A549 treated with CpdA at 1 μM for 4 hours (cell line): ENCODE results near the gene IRAK1. TPM values are rescaled to one million over a fixed set of nuclear protein-coding genes. Genes with fewer than 3 reads are reported as not detected.

Experiments
- total RNA-seq: library from RNA; stranded (reverse); fragments of 200-300 nt; extraction: Qiagen RNA extraction; gene quantifications from 5 replicates; pipeline ENCODE4 v1.2.3, GENCODE V29; 2022; ENCODE audit warnings: low read depth

Gene IRAK1
- 185 to 227 TPM (median 213 TPM) in 5 replicates for total RNA-seq

DNA sequence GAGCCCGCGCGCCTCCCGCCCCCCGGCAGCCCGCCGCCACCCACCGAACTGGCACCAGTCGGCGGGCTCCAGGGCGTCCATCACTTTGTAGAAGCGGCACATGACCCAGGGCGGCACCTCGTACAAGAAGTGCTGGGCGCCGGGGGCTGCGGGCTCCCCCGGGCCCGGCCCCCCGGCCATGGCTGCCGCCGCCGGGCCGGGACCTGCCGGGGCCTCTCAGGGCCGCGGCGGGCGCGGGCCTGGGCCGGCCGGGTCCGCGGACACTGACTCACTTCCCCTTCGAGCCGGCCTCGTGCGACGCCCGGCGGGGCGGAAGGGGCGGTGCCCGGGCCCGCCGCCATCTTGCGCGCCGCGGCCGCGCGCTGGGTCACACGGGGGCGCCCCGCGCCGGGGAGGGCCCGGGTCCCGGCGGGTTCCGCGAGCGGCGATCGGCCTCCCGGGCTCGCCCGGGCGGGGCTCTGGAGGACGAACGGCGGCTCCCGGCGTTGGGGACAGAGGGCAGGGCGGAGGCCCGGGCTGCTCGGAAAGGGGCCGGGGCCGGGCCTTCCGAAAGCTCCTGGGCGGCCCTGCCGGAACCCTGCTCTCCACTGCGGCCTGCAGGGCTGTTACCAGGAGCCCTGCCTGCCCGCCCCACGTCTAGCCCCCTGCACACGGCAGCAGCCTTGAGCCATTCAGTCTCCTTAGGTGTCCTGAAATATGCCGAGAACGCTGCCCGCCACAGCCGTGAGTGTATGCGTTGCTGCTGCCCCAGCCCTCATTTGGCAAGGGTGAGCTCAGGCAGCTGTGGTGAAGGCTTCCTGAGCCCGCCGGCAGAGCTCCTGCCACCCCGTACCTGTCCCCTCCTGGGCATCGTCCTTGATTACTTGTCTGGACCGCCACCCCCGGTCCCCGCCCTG, at the start of gene IRAK1:
Gene IRAK1 (minus strand): TSS at position 270 of the 896 bp plus-strand sequence. CDS start 90 bp downstream, at position 180.

GRCh38 chrX:153972368-153973126, 47.2 kb downstream of the IRAK1 start, which contains the start of gene TMEM187:
TMEM187 (plus strand) TSS chrX:153972754; CDS start chrX:153982063, 9,309 bp downstream.

GRCh38 chrX:153971450-153972367, 48.0 kb downstream of the IRAK1 start, which contains the start of gene HCFC1:
HCFC1 (minus strand) TSS chrX:153971818; CDS start chrX:153970840, 978 bp downstream.

Other genes starting within 250 kb of the IRAK1 start
- 0.07 to 0.10 TPM in 2 of 5 replicates, not detected in the others for gene SRPK3, start 238.9 kb downstream of the IRAK1 start, total RNA-seq
- 57.5 to 63.5 TPM (median 61.5 TPM) in 5 replicates for gene IDH3G, start 225.5 kb downstream of the IRAK1 start, total RNA-seq
- 364 to 443 TPM (median 420 TPM) in 5 replicates for gene SSR4, start 225.2 kb downstream of the IRAK1 start, total RNA-seq
- gene PDZD4, start 189.4 kb downstream of the IRAK1 start, total RNA-seq = 2.7 to 3.5 TPM (median 3.0 TPM) in 5 replicates
- gene L1CAM, start 133.7 kb downstream of the IRAK1 start, total RNA-seq = 19.6 to 26.8 TPM (median 21.1 TPM) in 5 replicates
- gene AVPR2, start 115.2 kb downstream of the IRAK1 start, total RNA-seq = 0.07 to 0.12 TPM in 2 of 5 replicates, not detected in the others
- gene ARHGAP4, start 93.6 kb downstream of the IRAK1 start, total RNA-seq = 0.75 to 2.2 TPM (median 1.6 TPM) in 5 replicates
- 208 to 230 TPM (median 214 TPM) in 5 replicates for gene NAA10, start 84.9 kb downstream of the IRAK1 start, total RNA-seq
- gene RENBP, start 75.3 kb downstream of the IRAK1 start, total RNA-seq = 0.11 to 0.24 TPM (median 0.14 TPM) in 5 replicates
- gene HCFC1, start 48.1 kb downstream of the IRAK1 start, total RNA-seq = 36.3 to 45.1 TPM (median 40.5 TPM) in 5 replicates
- gene TMEM187, start 47.1 kb downstream of the IRAK1 start, total RNA-seq = 3.4 to 8.9 TPM (median 5.1 TPM) in 5 replicates
- 17.0 to 20.7 TPM (median 20.1 TPM) in 5 replicates for gene MECP2, start 77.8 kb upstream of the IRAK1 start, total RNA-seq
- gene OPN1LW, start 124.3 kb upstream of the IRAK1 start, total RNA-seq = not detected in 5 replicates
- not detected in 5 replicates for gene OPN1MW, start 162.7 kb upstream of the IRAK1 start, total RNA-seq
- gene OPN1MW2, start 199.9 kb upstream of the IRAK1 start, total RNA-seq = not detected in 5 replicates
- gene OPN1MW3, start 237.7 kb upstream of the IRAK1 start, total RNA-seq = not detected in 5 replicates